ENCODE measurements around the gene PLAAT2.

- TF ChIP-seq CTCF (IDR thresholded peaks at IDR 0.05), result no peak
- no peak for TF ChIP-seq POLR2A (IDR thresholded peaks at IDR 0.05)
Observed at GRCh38 chr11:63520606-63521170, 42.5 kb downstream of the PLAAT2 start.

Data from ovary (tissue), 3 donors.